Measurements from ENCODE around the gene NUFIP1.

DNA sequence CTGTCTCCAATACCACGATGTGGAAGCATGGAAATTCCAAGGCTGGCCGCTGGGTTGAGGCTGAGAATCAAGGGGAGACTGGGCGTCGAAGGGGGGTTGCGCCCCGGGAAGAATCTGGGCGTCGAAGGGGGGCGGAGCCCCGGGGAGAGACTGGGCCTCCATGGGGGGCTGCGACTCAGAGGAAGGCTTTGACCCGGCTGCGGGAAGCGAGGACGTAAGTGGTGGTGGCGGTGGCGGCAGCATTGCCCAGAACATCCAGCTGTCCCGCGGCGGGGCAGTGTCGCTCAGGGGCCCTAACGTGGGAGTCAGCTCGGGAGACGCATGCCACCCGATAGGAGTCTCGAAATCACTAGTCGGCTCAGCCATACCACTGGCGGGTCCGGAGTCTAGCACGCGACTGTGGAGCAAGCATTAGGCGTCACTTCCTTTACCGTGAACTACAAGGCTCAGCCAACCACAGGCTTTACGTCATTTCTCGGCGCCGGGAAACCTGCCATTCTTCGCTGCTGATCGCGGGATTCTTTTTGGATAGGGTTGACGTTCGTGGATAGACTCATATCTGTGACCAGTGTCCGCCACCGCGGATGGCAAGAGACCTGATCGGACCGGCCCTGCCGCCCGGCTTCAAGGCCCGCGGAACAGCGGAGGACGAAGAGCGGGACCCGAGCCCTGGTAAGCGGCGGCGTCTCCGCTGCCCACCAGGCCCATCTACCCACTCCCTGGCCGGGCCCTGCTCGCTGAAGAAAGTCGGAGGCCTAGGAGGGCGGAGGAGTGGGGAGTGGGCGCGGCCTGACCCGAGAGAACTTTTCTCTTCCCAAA, at the start of gene NUFIP1, which contains the start of gene GPALPP1:
- TF ChIP-seq, protein P1, sequence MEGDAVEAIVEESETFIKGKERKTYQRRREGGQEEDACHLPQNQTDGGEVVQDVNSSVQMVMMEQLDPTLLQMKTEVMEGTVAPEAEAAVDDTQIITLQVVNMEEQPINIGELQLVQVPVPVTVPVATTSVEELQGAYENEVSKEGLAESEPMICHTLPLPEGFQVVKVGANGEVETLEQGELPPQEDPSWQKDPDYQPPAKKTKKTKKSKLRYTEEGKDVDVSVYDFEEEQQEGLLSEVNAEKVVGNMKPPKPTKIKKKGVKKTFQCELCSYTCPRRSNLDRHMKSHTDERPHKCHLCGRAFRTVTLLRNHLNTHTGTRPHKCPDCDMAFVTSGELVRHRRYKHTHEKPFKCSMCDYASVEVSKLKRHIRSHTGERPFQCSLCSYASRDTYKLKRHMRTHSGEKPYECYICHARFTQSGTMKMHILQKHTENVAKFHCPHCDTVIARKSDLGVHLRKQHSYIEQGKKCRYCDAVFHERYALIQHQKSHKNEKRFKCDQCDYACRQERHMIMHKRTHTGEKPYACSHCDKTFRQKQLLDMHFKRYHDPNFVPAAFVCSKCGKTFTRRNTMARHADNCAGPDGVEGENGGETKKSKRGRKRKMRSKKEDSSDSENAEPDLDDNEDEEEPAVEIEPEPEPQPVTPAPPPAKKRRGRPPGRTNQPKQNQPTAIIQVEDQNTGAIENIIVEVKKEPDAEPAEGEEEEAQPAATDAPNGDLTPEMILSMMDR (IDR thresholded peaks at IDR 0.05 in 4 of 5, conservative IDR thresholded peaks at IDR 0.05 in 1 of 5): peak in 3 of 5 experiments; percentile 15 to 31 (median 18)
- TF ChIP-seq POLR2A (IDR thresholded peaks at IDR 0.05): peak; percentile 80 to 81
